T-helper 9 cell (primary cell): ENCODE results near the gene CCDC57.

Source experiments
- DNase-seq: peaks from one replicate; pipeline ENCODE4 v3.0.0-alpha.2; 2020

Gene CCDC57

GRCh38 chr17:82076785-82077591 is 135.7 kb downstream of the CCDC57 start:
- DNase-seq: no peak

GRCh38 chr17:82076018-82076784 is 136.4 kb downstream of the CCDC57 start:
- no peak for DNase-seq

- DNase-seq: no peak
These were observed 139.2 kb downstream of the CCDC57 start for GRCh38 chr17:82073446-82073845.

- DNase-seq: no peak
These were observed 139.8 kb downstream of the CCDC57 start for GRCh38 chr17:82072827-82073226.

GRCh38 chr17:82070611-82071010 is 142.0 kb downstream of the CCDC57 start:
- no peak for DNase-seq

- DNase-seq: peak; percentile 65
These were observed 146.9 kb downstream of the CCDC57 start, which contains the start of gene DUS1L for GRCh38 chr17:82065638-82066303. TSS of gene DUS1L (minus strand) at chr17:82065804. CDS start at chr17:82065059, 745 bp downstream.

- no peak for DNase-seq
These were observed 147.4 kb downstream of the CCDC57 start for GRCh38 chr17:82065193-82065637.

- DNase-seq: no peak
These were observed 148.0 kb downstream of the CCDC57 start for GRCh38 chr17:82064433-82065192.

GRCh38 chr17:82063424-82064415 is 148.9 kb downstream of the CCDC57 start:
- DNase-seq: no peak

GRCh38 chr17:82062984-82063368 is 149.7 kb downstream of the CCDC57 start:
- DNase-seq: no peak

GRCh38 chr17:82062076-82062983 is 150.3 kb downstream of the CCDC57 start:
- DNase-seq: no peak

- no peak for DNase-seq
These were observed 151.4 kb downstream of the CCDC57 start for GRCh38 chr17:82061047-82061925.

GRCh38 chr17:82060614-82061013 is 152.0 kb downstream of the CCDC57 start:
- no peak for DNase-seq

GRCh38 chr17:82060001-82060380 is 152.7 kb downstream of the CCDC57 start:
- DNase-seq: no peak

GRCh38 chr17:82059272-82060000 is 153.2 kb downstream of the CCDC57 start:
- no peak for DNase-seq

- DNase-seq: no peak
These were observed 153.8 kb downstream of the CCDC57 start for GRCh38 chr17:82058855-82059249.

GRCh38 chr17:82058230-82058854 is 154.3 kb downstream of the CCDC57 start:
- no peak for DNase-seq
